NT2/D1 (cell line): ENCODE measurements around the gene TMC4.

Experiments
- YY1 ChIP-seq: IDR thresholded peaks from 2 replicates; pipeline ENCODE4 v1.6.1; 2011; ENCODE audit not compliant: insufficient read length, insufficient read depth
- ZNF274 ChIP-seq: IDR thresholded peaks from 2 replicates; pipeline ENCODE4 v1.6.1; 2011; ENCODE audit warnings: mild to moderate bottlenecking, low read depth, low read length

- TF ChIP-seq ZNF274: no peak
- TF ChIP-seq YY1: no peak
Measured at GRCh38 chr19:54173951-54174834, 1.2 kb upstream of the TMC4 start.
